Medulla oblongata (tissue), 1 donor: Measurements from ENCODE around the gene NUP214.
"Not testable (repeated sequence)": the region's sequence is repeated elsewhere in the genome, so short reads cannot be mapped to it uniquely, and the experiment has no call there.

ENCODE experiments used
- DNase-seq: peaks from one replicate; pipeline ENCODE4 v3.0.0-alpha.2; 2015; ENCODE audit errors: extremely low spot score

Gene NUP214

GRCh38 chr9:131193051-131193450 is 67.7 kb downstream of the NUP214 start:
- no peak for DNase-seq

- DNase-seq, result no peak
Observed at GRCh38 chr9:131194762-131195161, 69.4 kb downstream of the NUP214 start.

- no peak for DNase-seq
Observed at GRCh38 chr9:131197160-131197911, 72.0 kb downstream of the NUP214 start.

- DNase-seq, result no peak
Observed at GRCh38 chr9:131198041-131198715, 72.8 kb downstream of the NUP214 start.

GRCh38 chr9:131201856-131202255 is 76.5 kb downstream of the NUP214 start:
- DNase-seq, result no peak

GRCh38 chr9:131203431-131204218 is 78.2 kb downstream of the NUP214 start:
- no peak for DNase-seq

GRCh38 chr9:131204285-131204684 is 78.9 kb downstream of the NUP214 start:
- no peak for DNase-seq

- DNase-seq, result no peak
Observed at GRCh38 chr9:131206495-131206894, 81.1 kb downstream of the NUP214 start.

GRCh38 chr9:131211920-131212319 is 86.5 kb downstream of the NUP214 start:
- DNase-seq, result not testable (repeated sequence)

GRCh38 chr9:131214286-131214856 is 89.0 kb downstream of the NUP214 start:
- peak; percentile 72 for DNase-seq

- no peak for DNase-seq
Observed at GRCh38 chr9:131214876-131215275, 89.5 kb downstream of the NUP214 start.

GRCh38 chr9:131216806-131217205 is 91.4 kb downstream of the NUP214 start:
- no peak for DNase-seq

- no peak for DNase-seq
Observed at GRCh38 chr9:131217331-131218031, 92.1 kb downstream of the NUP214 start.

GRCh38 chr9:131218370-131218769 is 93.0 kb downstream of the NUP214 start:
- no peak for DNase-seq

GRCh38 chr9:131220485-131220884 is 95.1 kb downstream of the NUP214 start:
- DNase-seq, result no peak

- DNase-seq, result no peak
Observed at GRCh38 chr9:131222460-131222859, 97.1 kb downstream of the NUP214 start.

- no peak for DNase-seq
Observed at GRCh38 chr9:131226226-131226625, 100.8 kb downstream of the NUP214 start.

- no peak for DNase-seq
Observed at GRCh38 chr9:131227112-131227958, 101.9 kb downstream of the NUP214 start.

GRCh38 chr9:131227959-131228460 is 102.6 kb downstream of the NUP214 start:
- DNase-seq, result no peak

- DNase-seq, result no peak
Observed at GRCh38 chr9:131228988-131229387, 103.6 kb downstream of the NUP214 start.
